ENCODE results near the gene PNO1. TPM values are rescaled to one million over a fixed set of nuclear protein-coding genes. Genes with fewer than 3 reads are reported as not detected.
"Not testable (repeated sequence)": the region's sequence is repeated elsewhere in the genome, so short reads cannot be mapped to it uniquely, and the experiment has no call there.

The PNO1 gene
- polyA plus RNA-seq = 15.2 TPM
- long read RNA-seq, donor 1, partial matches to known transcripts = 0 of 4 reads
- long read RNA-seq, donor 1, other reads (novel, unspliced or antisense) = 0 of 4 reads
- long read RNA-seq, donor 2, transcript PNO1-201 (7 exons, 2,286 nt) = major isoform, 13 of 15 reads
- long read RNA-seq, donor 2, partial matches to known transcripts = 0 of 15 reads
- long read RNA-seq, donor 2, other reads (novel, unspliced or antisense) = 0 of 15 reads
- long read RNA-seq, donor 3 = 0 reads
- long read RNA-seq, donor 4, partial matches to known transcripts = 0 of 1 reads
- long read RNA-seq, donor 4, other reads (novel, unspliced or antisense) = 0 of 1 reads
- long read RNA-seq, donor 5, transcript PNO1-201 (7 exons, 2,286 nt) = major isoform, 5 of 7 reads
- long read RNA-seq, donor 5, partial matches to known transcripts = 0 of 7 reads
- long read RNA-seq, donor 5, other reads (novel, unspliced or antisense) = 0 of 7 reads
- long read RNA-seq, donor 6, transcript PNO1-201 (7 exons, 2,286 nt) = major isoform, 5 of 5 reads
- long read RNA-seq, donor 6, partial matches to known transcripts = 0 of 5 reads
- long read RNA-seq, donor 6, other reads (novel, unspliced or antisense) = 0 of 5 reads
- long read RNA-seq, donor 7, partial matches to known transcripts = 0 of 2 reads
- long read RNA-seq, donor 7, other reads (novel, unspliced or antisense) = 0 of 2 reads
- long read RNA-seq, donor 8, transcript PNO1-201 (7 exons, 2,286 nt) = major isoform, 14 of 14 reads
- long read RNA-seq, donor 8, partial matches to known transcripts = 0 of 14 reads
- long read RNA-seq, donor 8, other reads (novel, unspliced or antisense) = 0 of 14 reads
- long read RNA-seq, donor 9, transcript PNO1-201 (7 exons, 2,286 nt) = major isoform, 12 of 12 reads
- long read RNA-seq, donor 9, partial matches to known transcripts = 0 of 12 reads
- long read RNA-seq, donor 9, other reads (novel, unspliced or antisense) = 0 of 12 reads
- long read RNA-seq, donor 10, transcript PNO1-201 (7 exons, 2,286 nt) = major isoform, 8 of 18 reads
- long read RNA-seq, donor 10, partial matches to known transcripts = 10 of 18 reads
- long read RNA-seq, donor 10, other reads (novel, unspliced or antisense) = 0 of 18 reads
- long read RNA-seq, donor 11, transcript PNO1-201 (7 exons, 2,286 nt) = major isoform, 9 of 10 reads
- long read RNA-seq, donor 11, partial matches to known transcripts = 0 of 10 reads
- long read RNA-seq, donor 11, other reads (novel, unspliced or antisense) = 0 of 10 reads

- H3K4me3 ChIP-seq (ENCODE audit: low read length) = peak within 1 kb of the TSS; percentile 87
- H3K9me3 ChIP-seq (ENCODE audit: control insufficient read depth, low read depth, low read length) = no peaks in the 10 kb centered on the region
- DNase-seq = peak; percentile 93 to 95
- no peaks in the 10 kb centered on the region for H3K27me3 ChIP-seq (ENCODE audit: control insufficient read depth, insufficient read depth, low read length)
- H3K36me3 ChIP-seq (ENCODE audit: control insufficient read depth, insufficient read depth, low read length) = peaks cover 19% of the 10 kb centered on the region
- peak within 1 kb of the TSS; percentile 76 for H3K27ac ChIP-seq (ENCODE audit: low read length)
- no peaks in the 10 kb centered on the region for H3K4me1 ChIP-seq (ENCODE audit: control insufficient read depth, insufficient read depth, low read length)
- WGBS (ENCODE audit: insufficient coverage, low lambda C conversion rate) = no CpG with 5 or more reads among the region's 44 CpGs
These were observed at the start of gene PNO1 for GRCh38 chr2:68157402-68158133. Gene PNO1 (plus strand): TSS chr2:68157888. CDS start chr2:68157935, 47 bp downstream.

GRCh38 chr2:68108120-68108519 is 49.6 kb upstream of the PNO1 start:
- Histone ChIP-seq H3K9me3 (ENCODE audit: control insufficient read depth, low read depth, low read length) (no peaks in the 10 kb centered on the region), H3K4me3 (ENCODE audit: low read length) (no peak overlapping the region), H3K27me3 (ENCODE audit: control insufficient read depth, insufficient read depth, low read length) (no peaks in the 10 kb centered on the region), H3K27ac (ENCODE audit: low read length) (no peak overlapping the region), H3K4me1 (ENCODE audit: control insufficient read depth, insufficient read depth, low read length) (no peaks in the 10 kb centered on the region), H3K36me3 (ENCODE audit: control insufficient read depth, insufficient read depth, low read length) (no peaks in the 10 kb centered on the region)
- no CpG with 5 or more reads among the region's 3 CpGs for whole genome bisulfite sequencing (ENCODE audit: insufficient coverage, low lambda C conversion rate)
- no peak for DNase-seq

DNA sequence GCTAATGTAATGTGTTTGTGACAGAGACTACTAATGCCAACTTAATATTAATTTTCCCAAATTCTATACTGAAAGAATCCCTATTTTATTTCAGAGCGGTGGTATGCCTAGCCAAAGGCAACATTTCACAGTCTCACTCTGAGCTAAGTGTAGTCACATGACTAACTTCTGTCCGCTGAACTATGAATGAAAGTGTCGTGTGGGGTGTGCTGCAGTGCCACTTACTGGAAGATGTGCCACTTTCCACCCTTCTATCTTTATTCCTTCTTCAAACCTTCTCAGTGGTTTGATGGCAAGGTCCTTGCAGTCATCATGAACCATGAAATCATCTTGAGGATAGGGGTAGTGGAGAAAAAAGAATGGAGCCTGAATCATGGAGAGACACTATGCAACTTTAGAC is 47.6 kb upstream of the PNO1 start:
- no peaks in the 10 kb centered on the region for H3K4me1 ChIP-seq (ENCODE audit: control insufficient read depth, insufficient read depth, low read length)
- no peaks in the 10 kb centered on the region for H3K27me3 ChIP-seq (ENCODE audit: control insufficient read depth, insufficient read depth, low read length)
- DNase-seq = no peak
- no peak overlapping the region for H3K27ac ChIP-seq (ENCODE audit: low read length)
- H3K36me3 ChIP-seq (ENCODE audit: control insufficient read depth, insufficient read depth, low read length) = no peaks in the 10 kb centered on the region
- no peak overlapping the region for H3K4me3 ChIP-seq (ENCODE audit: low read length)
- no peaks in the 10 kb centered on the region for H3K9me3 ChIP-seq (ENCODE audit: control insufficient read depth, low read depth, low read length)
- WGBS (ENCODE audit: insufficient coverage, low lambda C conversion rate) = no CpG with 5 or more reads among the region's 3 CpGs

DNA sequence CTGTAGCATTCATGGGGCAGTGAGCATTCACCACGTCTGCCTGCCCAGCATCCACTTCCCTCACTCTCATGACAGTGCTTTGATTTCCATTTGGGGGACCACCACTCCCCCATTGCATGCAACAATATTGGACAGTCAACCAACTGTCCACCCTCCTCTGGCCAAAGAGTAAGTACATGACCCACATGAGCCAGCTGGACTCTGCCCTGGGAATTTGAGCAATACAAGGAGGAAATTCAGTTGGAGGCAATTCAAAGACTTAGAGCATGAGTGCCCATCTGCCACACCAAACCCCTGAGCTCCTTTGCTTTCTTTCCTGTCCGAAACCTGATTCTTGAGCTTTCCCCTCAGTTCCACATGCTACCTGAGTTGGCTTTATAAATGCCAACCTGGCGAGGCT is 41.7 kb upstream of the PNO1 start:
- Histone ChIP-seq H3K27ac (ENCODE audit: low read length) (no peak overlapping the region), H3K9me3 (ENCODE audit: control insufficient read depth, low read depth, low read length) (no peaks in the 10 kb centered on the region), H3K4me3 (ENCODE audit: low read length) (no peak overlapping the region), H3K4me1 (ENCODE audit: control insufficient read depth, insufficient read depth, low read length) (no peaks in the 10 kb centered on the region), H3K36me3 (ENCODE audit: control insufficient read depth, insufficient read depth, low read length) (no peaks in the 10 kb centered on the region), H3K27me3 (ENCODE audit: control insufficient read depth, insufficient read depth, low read length) (no peaks in the 10 kb centered on the region)
- no peak for DNase-seq
- WGBS (ENCODE audit: insufficient coverage, low lambda C conversion rate) = 100% methylated on average over 1 of the region's 3 CpGs

DNA sequence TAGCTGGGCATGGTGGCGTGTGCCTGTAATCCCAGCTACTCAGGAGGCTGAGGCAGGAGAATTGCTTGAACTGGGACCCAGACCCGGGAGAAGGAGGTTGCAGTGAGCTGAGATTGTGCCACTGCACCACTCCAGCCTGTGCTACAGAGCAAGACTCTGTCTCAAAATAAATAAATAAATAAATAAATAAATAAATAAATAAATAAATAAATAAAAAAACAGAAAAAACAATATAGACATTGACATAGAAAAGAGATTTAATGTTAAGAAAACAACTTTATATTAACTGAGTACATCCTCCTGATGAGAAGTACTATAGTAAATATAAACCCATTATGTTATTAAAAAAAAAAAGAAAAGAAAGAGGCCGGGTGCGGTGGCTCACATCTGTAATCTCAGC is 39.8 kb upstream of the PNO1 start:
- WGBS (ENCODE audit: insufficient coverage, low lambda C conversion rate) = 100% methylated on average over 1 of the region's 4 CpGs
- not testable (repeated sequence) for H3K36me3 ChIP-seq (ENCODE audit: control insufficient read depth, insufficient read depth, low read length); DNase-seq; H3K4me3 ChIP-seq (ENCODE audit: low read length); H3K27ac ChIP-seq (ENCODE audit: low read length); H3K4me1 ChIP-seq (ENCODE audit: control insufficient read depth, insufficient read depth, low read length); H3K27me3 ChIP-seq (ENCODE audit: control insufficient read depth, insufficient read depth, low read length); H3K9me3 ChIP-seq (ENCODE audit: control insufficient read depth, low read depth, low read length)

DNA sequence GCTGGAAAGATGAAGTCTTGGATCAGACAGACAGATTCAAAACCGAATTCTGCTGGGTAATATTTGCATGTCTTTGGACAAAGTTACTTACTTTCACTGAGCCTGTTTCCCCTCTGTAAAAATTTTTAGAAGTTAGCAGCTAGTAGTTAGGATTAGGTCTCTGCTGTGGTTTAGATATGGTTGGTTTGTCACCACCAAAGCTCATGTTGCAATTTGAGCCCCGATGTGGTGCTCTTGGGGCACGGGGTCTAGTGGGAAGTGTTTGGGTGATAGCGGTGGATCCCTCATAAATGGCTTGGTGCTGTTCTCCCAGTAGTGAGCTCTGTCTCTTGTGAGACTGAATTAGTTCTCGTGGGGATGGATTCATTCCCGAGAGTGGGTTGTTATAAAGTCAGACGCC is 38.9 kb upstream of the PNO1 start:
- Histone ChIP-seq H3K27me3 (ENCODE audit: control insufficient read depth, insufficient read depth, low read length) (no peaks in the 10 kb centered on the region), H3K9me3 (ENCODE audit: control insufficient read depth, low read depth, low read length) (no peaks in the 10 kb centered on the region), H3K4me1 (ENCODE audit: control insufficient read depth, insufficient read depth, low read length) (no peaks in the 10 kb centered on the region), H3K4me3 (ENCODE audit: low read length) (no peak overlapping the region), H3K27ac (ENCODE audit: low read length) (no peak overlapping the region), H3K36me3 (ENCODE audit: control insufficient read depth, insufficient read depth, low read length) (no peaks in the 10 kb centered on the region)
- no peak for DNase-seq
- WGBS (ENCODE audit: insufficient coverage, low lambda C conversion rate) = 100% methylated on average over 1 of the region's 7 CpGs

- no peak overlapping the region for H3K27ac ChIP-seq (ENCODE audit: low read length)
- no peaks in the 10 kb centered on the region for H3K9me3 ChIP-seq (ENCODE audit: control insufficient read depth, low read depth, low read length)
- no peaks in the 10 kb centered on the region for H3K36me3 ChIP-seq (ENCODE audit: control insufficient read depth, insufficient read depth, low read length)
- no CpG with 5 or more reads among the region's 5 CpGs for WGBS (ENCODE audit: insufficient coverage, low lambda C conversion rate)
- no peak overlapping the region for H3K4me3 ChIP-seq (ENCODE audit: low read length)
- DNase-seq = no peak
- no peaks in the 10 kb centered on the region for H3K4me1 ChIP-seq (ENCODE audit: control insufficient read depth, insufficient read depth, low read length)
- no peaks in the 10 kb centered on the region for H3K27me3 ChIP-seq (ENCODE audit: control insufficient read depth, insufficient read depth, low read length)
These were observed 38.2 kb upstream of the PNO1 start for GRCh38 chr2:68119504-68119903.

DNA sequence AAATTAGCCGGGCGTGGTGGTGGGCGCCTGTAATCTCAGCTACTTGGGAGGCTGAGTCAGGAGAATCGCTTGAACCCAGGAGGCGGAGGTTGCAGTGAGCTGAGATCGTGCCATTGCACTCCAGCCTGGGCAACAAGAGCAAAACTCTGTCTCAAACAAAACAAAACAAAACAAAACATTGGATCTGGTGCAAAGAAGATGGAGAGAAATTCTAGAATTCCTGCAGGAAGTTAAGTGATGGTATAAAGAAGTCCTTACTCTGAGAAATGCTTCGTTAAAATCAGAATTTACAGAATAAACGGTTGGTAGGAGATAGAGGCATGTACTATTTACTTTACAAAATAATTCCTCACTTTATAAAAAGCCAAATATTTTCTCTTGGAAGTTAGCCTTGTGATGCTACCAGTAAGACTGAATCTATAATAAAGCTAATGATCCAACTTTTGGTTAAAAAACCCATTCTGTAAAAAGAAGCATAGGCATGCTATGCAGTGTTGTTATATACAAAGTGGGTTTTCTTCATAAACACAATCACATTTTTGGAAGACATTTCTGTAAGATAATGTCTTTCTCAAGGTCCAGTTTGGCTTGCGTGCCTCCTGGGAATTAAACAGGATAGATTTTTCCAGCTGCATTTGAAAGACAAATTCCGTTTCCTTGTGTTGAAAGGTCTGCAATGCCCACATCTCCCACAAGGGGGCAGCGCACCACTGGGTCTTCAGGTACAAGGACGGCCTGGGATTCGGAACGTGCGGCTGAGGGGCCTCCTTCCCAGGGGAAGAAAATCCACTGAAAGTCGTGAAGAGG is 35.6 kb upstream of the PNO1 start:
- no peaks in the 10 kb centered on the region for H3K4me1 ChIP-seq (ENCODE audit: control insufficient read depth, insufficient read depth, low read length)
- WGBS (ENCODE audit: insufficient coverage, low lambda C conversion rate) = 87% methylated on average over 2 of the region's 16 CpGs
- no peaks in the 10 kb centered on the region for H3K36me3 ChIP-seq (ENCODE audit: control insufficient read depth, insufficient read depth, low read length)
- H3K4me3 ChIP-seq (ENCODE audit: low read length) = no peak overlapping the region
- no peak overlapping the region for H3K27ac ChIP-seq (ENCODE audit: low read length)
- H3K27me3 ChIP-seq (ENCODE audit: control insufficient read depth, insufficient read depth, low read length) = no peaks in the 10 kb centered on the region
- no peaks in the 10 kb centered on the region for H3K9me3 ChIP-seq (ENCODE audit: control insufficient read depth, low read depth, low read length)
- DNase-seq = peak; percentile 70 to 73

DNA sequence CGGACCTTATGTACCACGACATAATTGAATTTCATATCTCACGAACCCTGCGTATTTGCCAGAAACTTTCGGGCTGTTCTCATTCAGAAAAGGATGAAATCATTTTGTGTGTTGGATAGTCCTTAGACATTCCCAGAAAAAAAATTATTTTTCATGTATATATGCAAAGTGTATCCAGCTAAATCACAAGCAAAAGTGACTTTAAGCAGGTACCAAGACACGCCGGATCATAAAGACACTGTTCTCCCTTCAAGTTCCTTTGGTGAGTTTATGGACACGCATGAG is 35.1 kb upstream of the PNO1 start:
- no peak for DNase-seq
- Histone ChIP-seq H3K4me3 (ENCODE audit: low read length) (no peak overlapping the region), H3K27ac (ENCODE audit: low read length) (no peak overlapping the region), H3K27me3 (ENCODE audit: control insufficient read depth, insufficient read depth, low read length) (no peaks in the 10 kb centered on the region), H3K9me3 (ENCODE audit: control insufficient read depth, low read depth, low read length) (no peaks in the 10 kb centered on the region), H3K4me1 (ENCODE audit: control insufficient read depth, insufficient read depth, low read length) (no peaks in the 10 kb centered on the region), H3K36me3 (ENCODE audit: control insufficient read depth, insufficient read depth, low read length) (no peaks in the 10 kb centered on the region)
- 58% methylated on average over 2 of the region's 8 CpGs for WGBS (ENCODE audit: insufficient coverage, low lambda C conversion rate)

All from large intestine (tissue), 12 donors.